H9 (cell line): ENCODE measurements around the gene PNRC2. TPM values are rescaled to one million over a fixed set of nuclear protein-coding genes. Genes with fewer than 3 reads are reported as not detected.

Source experiments
- DNase-seq: peaks from one replicate; pipeline ENCODE4 v3.0.0-alpha.2; 2017
- H2AFZ ChIP-seq: one replicate; pipeline ENCODE4 v1.6.1; 2013; ENCODE audit warnings: mild to moderate bottlenecking, low read length, control low read depth, moderate library complexity
- H2AK5ac ChIP-seq: 2 replicates; pipeline ENCODE4 v1.6.1; 2013; ENCODE audit warnings: low read length, control low read depth, mixed read lengths; ENCODE audit not compliant: insufficient read length
- H2BK120ac ChIP-seq: one replicate; pipeline ENCODE4 v1.6.1; 2013; ENCODE audit warnings: low read depth, mild to moderate bottlenecking, low read length, control low read depth, inconsistent platforms; ENCODE audit not compliant: poor library complexity, severe bottlenecking
- H2BK12ac ChIP-seq: 2 replicates; pipeline ENCODE4 v1.6.1; 2013; ENCODE audit warnings: low read length, control low read depth, mixed read lengths, low read depth; ENCODE audit not compliant: insufficient read length
- H2BK15ac ChIP-seq: 2 replicates; pipeline ENCODE4 v1.6.1; 2013; ENCODE audit warnings: low read depth, low read length, control low read depth
- H2BK20ac ChIP-seq: one replicate; pipeline ENCODE4 v1.6.1; 2013; ENCODE audit warnings: low read depth, mild to moderate bottlenecking, low read length, control low read depth, inconsistent platforms; ENCODE audit not compliant: poor library complexity, severe bottlenecking
- H2BK5ac ChIP-seq: 2 replicates; pipeline ENCODE4 v1.6.1; 2013; ENCODE audit warnings: low read length, control low read depth, mixed read lengths; ENCODE audit not compliant: insufficient read length
- H3K14ac ChIP-seq: 2 replicates; pipeline ENCODE4 v1.6.1; 2013; ENCODE audit warnings: low read length, control low read depth; ENCODE audit not compliant: insufficient read depth
- H3K18ac ChIP-seq: 2 replicates; pipeline ENCODE4 v1.6.1; 2013; ENCODE audit warnings: low read depth, mild to moderate bottlenecking, mixed read lengths, low read length, control low read depth; ENCODE audit not compliant: insufficient read length
- H3K23ac ChIP-seq: 2 replicates; pipeline ENCODE4 v1.6.1; 2013; ENCODE audit warnings: low read length, control low read depth, mixed read lengths, low read depth; ENCODE audit not compliant: insufficient read length
- H3K23me2 ChIP-seq: 2 replicates; pipeline ENCODE4 v1.6.1; 2013; ENCODE audit warnings: low read depth, mild to moderate bottlenecking, mixed read lengths, low read length, control low read depth; ENCODE audit not compliant: insufficient read length, poor library complexity, severe bottlenecking
- H3K27ac ChIP-seq: 2 replicates; pipeline ENCODE4 v1.5.1; 2013; ENCODE audit warnings: low read length, control low read depth, mixed read lengths, low read depth; ENCODE audit not compliant: insufficient read length
- H3K27me3 ChIP-seq: 2 replicates; pipeline ENCODE4 v1.6.1; 2013; ENCODE audit warnings: low read length, control low read depth, inconsistent platforms; ENCODE audit not compliant: insufficient read depth
- H3K4ac ChIP-seq: 2 replicates; pipeline ENCODE4 v1.6.1; 2013; ENCODE audit warnings: low read depth, mild to moderate bottlenecking, control low read depth, inconsistent platforms, low read length, moderate library complexity
- H3K4me1 ChIP-seq: 2 replicates; pipeline ENCODE4 v1.6.1; 2013; ENCODE audit warnings: low read length, control low read depth, inconsistent platforms; ENCODE audit not compliant: insufficient read depth
- H3K4me2 ChIP-seq: 2 replicates; pipeline ENCODE4 v1.6.1; 2013; ENCODE audit warnings: low read length, control low read depth, mixed read lengths; ENCODE audit not compliant: insufficient read length, insufficient read depth
- H3K56ac ChIP-seq: 2 replicates; pipeline ENCODE4 v1.6.1; 2013; ENCODE audit warnings: low read depth, mild to moderate bottlenecking, mixed read lengths, low read length, control low read depth; ENCODE audit not compliant: insufficient read length
- H3K79me1 ChIP-seq: 2 replicates; pipeline ENCODE4 v1.6.1; 2013; ENCODE audit warnings: low read depth, mild to moderate bottlenecking, moderate library complexity, low read length, control low read depth, inconsistent platforms; ENCODE audit not compliant: insufficient read depth, poor library complexity, severe bottlenecking
- H3K79me2 ChIP-seq: 2 replicates; pipeline ENCODE4 v1.6.1; 2013; ENCODE audit warnings: low read length, control low read depth, inconsistent platforms; ENCODE audit not compliant: insufficient read depth
- H3K9ac ChIP-seq: 2 replicates; pipeline ENCODE4 v1.6.1; 2013; ENCODE audit warnings: low read length, control low read depth, mixed read lengths; ENCODE audit not compliant: insufficient read length; ENCODE audit errors: extremely low read depth
- H3K9me3 ChIP-seq: one replicate; pipeline ENCODE4 v1.6.1; 2013; ENCODE audit warnings: low read depth, low read length, inconsistent platforms; ENCODE audit not compliant: control insufficient read depth
- H3T11ph ChIP-seq: one replicate; pipeline ENCODE4 v1.6.1; 2013; ENCODE audit warnings: mild to moderate bottlenecking, low read length, control low read depth, inconsistent platforms
- H4K20me1 ChIP-seq: one replicate; pipeline ENCODE4 v1.6.1; 2013; ENCODE audit not compliant: control insufficient read depth, insufficient read length, insufficient read depth
- H4K5ac ChIP-seq: 2 replicates; pipeline ENCODE4 v1.6.1; 2013; ENCODE audit warnings: low read depth, mild to moderate bottlenecking, mixed read lengths, low read length, control low read depth; ENCODE audit not compliant: insufficient read length
- H4K8ac ChIP-seq: replicated peaks from 2 replicates; pipeline ENCODE4 v1.6.1; 2013; ENCODE audit warnings: low read length, control low read depth, mixed read lengths, low read depth; ENCODE audit not compliant: insufficient read length
- H4K91ac ChIP-seq: 2 replicates; pipeline ENCODE4 v1.6.1; 2013; ENCODE audit warnings: low read depth, mild to moderate bottlenecking, moderate library complexity, mixed read lengths, low read length, control low read depth; ENCODE audit not compliant: insufficient read length
- H3K27ac Mint-ChIP-seq, 3 experiments: 2 replicates in 2 of 3; 3 replicates in 1 of 3; pipeline ENCODE4 v1.8.0; 2020 to 2021; ENCODE audit warnings: mixed read lengths in 3 of 3, mild to moderate bottlenecking in 1 of 3, moderate library complexity in 1 of 3
- H3K27me3 Mint-ChIP-seq: 2 replicates; pipeline ENCODE4 v1.8.0; 2021; ENCODE audit warnings: low read depth, mild to moderate bottlenecking, moderate library complexity, mixed read lengths
- H3K36me3 Mint-ChIP-seq, 3 experiments: 2 replicates in 2 of 3; 3 replicates in 1 of 3; pipeline ENCODE4 v1.8.0; 2020 to 2021; ENCODE audit warnings: low read depth in 3 of 3, mixed read lengths in 3 of 3; ENCODE audit not compliant: insufficient read depth in 1 of 3
- H3K4me1 Mint-ChIP-seq, 2 experiments: 2 replicates each; pipeline ENCODE4 v1.8.0; 2020; ENCODE audit warnings: mixed read lengths in 2 of 2
- H3K4me3 Mint-ChIP-seq, 2 experiments: 2 replicates in 1 of 2; 3 replicates in 1 of 2; pipeline ENCODE4 v1.8.0; 2020 to 2021; ENCODE audit warnings: mild to moderate bottlenecking in 2 of 2, mixed read lengths in 2 of 2, moderate library complexity in 1 of 2
- H3K9me3 Mint-ChIP-seq, 2 experiments: 2 replicates in 1 of 2; 3 replicates in 1 of 2; pipeline ENCODE4 v1.8.0; 2020; ENCODE audit warnings: mild to moderate bottlenecking in 2 of 2, mixed read lengths in 2 of 2, moderate library complexity in 1 of 2
- WGBS: extraction: QIAGEN DNeasy Blood & Tissue Kit; methylation state at CpG from one replicate; pipeline ENCODE4 v1.1.7; 2013; ENCODE audit warnings: missing lambda C conversion rate, low lambda C conversion rate, mixed read lengths; ENCODE audit not compliant: insufficient read length; ENCODE audit errors: extremely low coverage; 5-methylcytosine and 5-hydroxymethylcytosine counted together
- total RNA-seq: library from RNA; stranded (reverse); gene quantifications from 2 replicates; pipeline ENCODE4 v1.2.1, GENCODE V29; 2021
- TF ChIP-seq, protein P1 (sequence below): fragments of 200-600 bp; sonication (generic); conservative IDR thresholded peaks from 3 replicates; pipeline ENCODE4 v1.8.0; 2021; ENCODE audit warnings: antibody characterized with exemption, mild to moderate bottlenecking

PNRC2 gene
- total RNA-seq, 1 experiment from 2014 or later: 87.6 TPM

DNA sequence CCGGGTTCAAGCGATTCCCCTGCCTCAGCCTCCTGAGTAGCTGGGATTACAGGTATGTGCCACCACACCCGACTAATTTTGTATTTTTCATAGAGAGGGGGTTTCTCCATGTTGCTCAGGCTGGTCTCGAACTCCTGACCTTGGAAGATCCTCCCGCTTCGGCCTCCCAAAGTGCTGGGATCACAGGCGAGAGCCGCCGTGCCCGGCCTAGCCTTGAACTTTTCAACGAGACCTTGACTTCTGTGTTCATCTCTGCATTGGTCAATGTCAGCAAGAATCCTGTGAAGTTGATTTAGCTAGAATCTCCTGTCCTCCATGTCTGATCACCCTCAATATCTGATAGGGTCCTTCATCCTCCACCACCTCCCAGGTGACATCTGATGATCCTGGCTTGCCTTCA is 35.0 kb upstream of the PNRC2 start:
- no peak overlapping the region for H4K91ac ChIP-seq

More for the DNA sequence above, 35.0 kb upstream of the PNRC2 start:
- H3K56ac ChIP-seq: no peak overlapping the region
- no peaks in the 10 kb centered on the region for H3K36me3 Mint-ChIP-seq
- H3K4ac ChIP-seq: no peak overlapping the region
- H2AK5ac ChIP-seq: no peak overlapping the region
- no peak overlapping the region for H3K4me2 ChIP-seq
- no peak overlapping the region for H3K18ac ChIP-seq
- no peak overlapping the region for H3T11ph ChIP-seq
- peaks cover 0 to 3% of the 10 kb centered on the region in 2 experiments; a peak in 1 of 4 replicates for H3K4me1 Mint-ChIP-seq
- H3K27ac Mint-ChIP-seq: no peak overlapping the region
- H3K14ac ChIP-seq: no peak overlapping the region
- H2BK5ac ChIP-seq: no peak overlapping the region
- no peak overlapping the region for H3K4me3 Mint-ChIP-seq
- H3K9me3 ChIP-seq: no peaks in the 10 kb centered on the region
- H3K27me3 Mint-ChIP-seq: peaks cover 1% of the 10 kb centered on the region; the same call in 1 of the 2 replicates
- H3K9ac ChIP-seq: no peak overlapping the region
- H2BK20ac ChIP-seq: no peak overlapping the region
- H3K79me1 ChIP-seq: no peaks in the 10 kb centered on the region
- H3K27me3 ChIP-seq: no peaks in the 10 kb centered on the region
- no peaks in the 10 kb centered on the region for H3K79me2 ChIP-seq
- H4K5ac ChIP-seq: no peak overlapping the region
- H2AFZ ChIP-seq: no peak overlapping the region
- H3K23ac ChIP-seq: no peak overlapping the region
- H3K23me2 ChIP-seq: no peaks in the 10 kb centered on the region
- H4K20me1 ChIP-seq: no peaks in the 10 kb centered on the region
- TF ChIP-seq, protein P1, sequence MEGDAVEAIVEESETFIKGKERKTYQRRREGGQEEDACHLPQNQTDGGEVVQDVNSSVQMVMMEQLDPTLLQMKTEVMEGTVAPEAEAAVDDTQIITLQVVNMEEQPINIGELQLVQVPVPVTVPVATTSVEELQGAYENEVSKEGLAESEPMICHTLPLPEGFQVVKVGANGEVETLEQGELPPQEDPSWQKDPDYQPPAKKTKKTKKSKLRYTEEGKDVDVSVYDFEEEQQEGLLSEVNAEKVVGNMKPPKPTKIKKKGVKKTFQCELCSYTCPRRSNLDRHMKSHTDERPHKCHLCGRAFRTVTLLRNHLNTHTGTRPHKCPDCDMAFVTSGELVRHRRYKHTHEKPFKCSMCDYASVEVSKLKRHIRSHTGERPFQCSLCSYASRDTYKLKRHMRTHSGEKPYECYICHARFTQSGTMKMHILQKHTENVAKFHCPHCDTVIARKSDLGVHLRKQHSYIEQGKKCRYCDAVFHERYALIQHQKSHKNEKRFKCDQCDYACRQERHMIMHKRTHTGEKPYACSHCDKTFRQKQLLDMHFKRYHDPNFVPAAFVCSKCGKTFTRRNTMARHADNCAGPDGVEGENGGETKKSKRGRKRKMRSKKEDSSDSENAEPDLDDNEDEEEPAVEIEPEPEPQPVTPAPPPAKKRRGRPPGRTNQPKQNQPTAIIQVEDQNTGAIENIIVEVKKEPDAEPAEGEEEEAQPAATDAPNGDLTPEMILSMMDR: no peak
- no peak overlapping the region for H4K8ac ChIP-seq
- no peaks in the 10 kb centered on the region for H3K9me3 Mint-ChIP-seq
- no peaks in the 10 kb centered on the region for H3K4me1 ChIP-seq
- no peak overlapping the region for H3K27ac ChIP-seq
- no peak overlapping the region for H2BK12ac ChIP-seq
- no peak overlapping the region for H2BK15ac ChIP-seq
- DNase-seq: no peak
- H2BK120ac ChIP-seq: no peak overlapping the region
- WGBS: no CpG with 5 or more reads among the region's 11 CpGs
